ENCODE data around the gene SMAD2.

The SMAD2 gene

GRCh38 chr18:47899107-47899840, 31.2 kb downstream of the SMAD2 start:
- TF ChIP-seq ESRRG (CRISPR knock-in tag; IDR thresholded peaks at IDR 0.05) (no peak), CREB5 (CRISPR knock-in tag; IDR thresholded peaks at IDR 0.05; ENCODE audit: low read depth) (no peak), ZFP3 (CRISPR knock-in tag; IDR thresholded peaks at IDR 0.05) (no peak), ZNF565 (CRISPR knock-in tag; conservative IDR thresholded peaks at IDR 0.05; ENCODE audit: low read depth) (no peak), PATZ1 (CRISPR knock-in tag; IDR thresholded peaks at IDR 0.05; ENCODE audit: borderline replicate concordance) (no peak), ZNF70 (CRISPR knock-in tag; IDR thresholded peaks at IDR 0.05) (no peak), POU6F1 (CRISPR knock-in tag; IDR thresholded peaks at IDR 0.05; ENCODE audit: borderline replicate concordance, low read depth) (no peak), OSR1 (CRISPR knock-in tag; IDR thresholded peaks at IDR 0.05) (no peak), BACH2 (CRISPR knock-in tag; IDR thresholded peaks at IDR 0.05; ENCODE audit: borderline replicate concordance) (no peak), GLIS3 (CRISPR knock-in tag; IDR thresholded peaks at IDR 0.05) (no peak), ARNTL (CRISPR knock-in tag; IDR thresholded peaks at IDR 0.05; ENCODE audit: borderline replicate concordance, low read depth) (no peak), PPARA (CRISPR knock-in tag; IDR thresholded peaks at IDR 0.05; ENCODE audit: borderline replicate concordance) (no peak), TOX (CRISPR knock-in tag; IDR thresholded peaks at IDR 0.05; ENCODE audit: borderline replicate concordance) (no peak), CSRNP3 (CRISPR knock-in tag; IDR thresholded peaks at IDR 0.05) (no peak), RARB (CRISPR knock-in tag; IDR thresholded peaks at IDR 0.05) (no peak), SNAI2 (CRISPR knock-in tag; IDR thresholded peaks at IDR 0.05) (no peak)
- no peak for ATAC-seq

GRCh38 chr18:47898696-47899095, 31.8 kb downstream of the SMAD2 start:
- ATAC-seq = no peak
- TF ChIP-seq CREB5 (CRISPR knock-in tag; IDR thresholded peaks at IDR 0.05; ENCODE audit: low read depth) (no peak), SNAI2 (CRISPR knock-in tag; IDR thresholded peaks at IDR 0.05) (no peak), ZC3H10 (CRISPR knock-in tag; IDR thresholded peaks at IDR 0.05) (no peak), OSR1 (CRISPR knock-in tag; IDR thresholded peaks at IDR 0.05) (no peak), RARB (CRISPR knock-in tag; IDR thresholded peaks at IDR 0.05) (no peak), CSRNP3 (CRISPR knock-in tag; IDR thresholded peaks at IDR 0.05) (no peak), CSDC2 (CRISPR knock-in tag; IDR thresholded peaks at IDR 0.05) (no peak), ISL1 (CRISPR knock-in tag; IDR thresholded peaks at IDR 0.05) (no peak), ZFP3 (CRISPR knock-in tag; IDR thresholded peaks at IDR 0.05) (no peak), GLIS3 (CRISPR knock-in tag; IDR thresholded peaks at IDR 0.05) (no peak), ZNF565 (CRISPR knock-in tag; conservative IDR thresholded peaks at IDR 0.05; ENCODE audit: low read depth) (no peak), ZNF70 (CRISPR knock-in tag; IDR thresholded peaks at IDR 0.05) (no peak), PATZ1 (CRISPR knock-in tag; IDR thresholded peaks at IDR 0.05; ENCODE audit: borderline replicate concordance) (no peak), TCF4 (CRISPR knock-in tag; IDR thresholded peaks at IDR 0.05; ENCODE audit: borderline replicate concordance) (no peak)

Measured in SK-N-SH treated with all-trans-retinoic acid at 6 μM for 48 hours (cell line).